GM12801 (cell line): ENCODE results near the gene CYP4F12.

Experiments
- TF ChIP-seq, protein P1 (sequence below): IDR thresholded peaks from one replicate; pipeline ENCODE4 v1.5.1; 2011; ENCODE audit warnings: control low read depth; ENCODE audit not compliant: insufficient read length; ENCODE audit errors: extremely low read depth

Gene CYP4F12

DNA sequence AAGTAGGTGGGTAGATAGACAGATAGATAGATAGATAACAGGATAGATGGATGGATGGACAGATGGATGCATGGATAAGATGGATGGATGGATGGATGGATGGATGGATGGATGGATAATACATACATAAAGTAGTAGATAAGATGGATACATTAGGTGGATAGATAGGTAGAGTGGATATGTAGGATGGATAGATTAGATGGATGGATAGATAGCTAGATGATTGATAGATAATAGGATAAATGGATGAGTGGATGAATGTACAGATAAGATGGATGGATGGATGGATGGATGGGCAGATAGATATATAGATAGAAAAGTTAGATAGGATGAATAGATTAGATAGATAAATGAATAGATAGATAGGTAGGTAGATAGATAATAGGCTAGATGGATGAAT is 30.1 kb upstream of the CYP4F12 start:
- TF ChIP-seq, protein P1, sequence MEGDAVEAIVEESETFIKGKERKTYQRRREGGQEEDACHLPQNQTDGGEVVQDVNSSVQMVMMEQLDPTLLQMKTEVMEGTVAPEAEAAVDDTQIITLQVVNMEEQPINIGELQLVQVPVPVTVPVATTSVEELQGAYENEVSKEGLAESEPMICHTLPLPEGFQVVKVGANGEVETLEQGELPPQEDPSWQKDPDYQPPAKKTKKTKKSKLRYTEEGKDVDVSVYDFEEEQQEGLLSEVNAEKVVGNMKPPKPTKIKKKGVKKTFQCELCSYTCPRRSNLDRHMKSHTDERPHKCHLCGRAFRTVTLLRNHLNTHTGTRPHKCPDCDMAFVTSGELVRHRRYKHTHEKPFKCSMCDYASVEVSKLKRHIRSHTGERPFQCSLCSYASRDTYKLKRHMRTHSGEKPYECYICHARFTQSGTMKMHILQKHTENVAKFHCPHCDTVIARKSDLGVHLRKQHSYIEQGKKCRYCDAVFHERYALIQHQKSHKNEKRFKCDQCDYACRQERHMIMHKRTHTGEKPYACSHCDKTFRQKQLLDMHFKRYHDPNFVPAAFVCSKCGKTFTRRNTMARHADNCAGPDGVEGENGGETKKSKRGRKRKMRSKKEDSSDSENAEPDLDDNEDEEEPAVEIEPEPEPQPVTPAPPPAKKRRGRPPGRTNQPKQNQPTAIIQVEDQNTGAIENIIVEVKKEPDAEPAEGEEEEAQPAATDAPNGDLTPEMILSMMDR, result no peak

DNA sequence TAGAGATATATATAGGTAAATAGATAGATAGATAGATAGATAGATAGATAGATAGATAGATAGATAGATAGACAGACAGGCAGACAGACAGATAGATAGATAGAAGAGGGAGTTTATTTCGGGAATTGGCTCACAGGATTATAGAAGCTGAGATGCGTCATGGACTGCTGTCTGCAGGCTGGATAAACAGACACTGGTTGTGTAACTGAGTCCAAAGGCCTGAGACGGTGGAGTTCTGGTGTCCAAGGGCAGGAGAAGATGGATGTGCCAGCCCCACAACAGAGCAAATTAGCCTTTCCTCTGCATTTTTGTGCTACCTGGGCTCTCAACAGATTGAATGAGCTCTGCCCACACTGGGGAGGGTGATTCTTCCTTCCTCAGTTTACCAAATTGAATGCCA is 29.5 kb upstream of the CYP4F12 start:
- TF ChIP-seq, protein P1, result no peak

DNA sequence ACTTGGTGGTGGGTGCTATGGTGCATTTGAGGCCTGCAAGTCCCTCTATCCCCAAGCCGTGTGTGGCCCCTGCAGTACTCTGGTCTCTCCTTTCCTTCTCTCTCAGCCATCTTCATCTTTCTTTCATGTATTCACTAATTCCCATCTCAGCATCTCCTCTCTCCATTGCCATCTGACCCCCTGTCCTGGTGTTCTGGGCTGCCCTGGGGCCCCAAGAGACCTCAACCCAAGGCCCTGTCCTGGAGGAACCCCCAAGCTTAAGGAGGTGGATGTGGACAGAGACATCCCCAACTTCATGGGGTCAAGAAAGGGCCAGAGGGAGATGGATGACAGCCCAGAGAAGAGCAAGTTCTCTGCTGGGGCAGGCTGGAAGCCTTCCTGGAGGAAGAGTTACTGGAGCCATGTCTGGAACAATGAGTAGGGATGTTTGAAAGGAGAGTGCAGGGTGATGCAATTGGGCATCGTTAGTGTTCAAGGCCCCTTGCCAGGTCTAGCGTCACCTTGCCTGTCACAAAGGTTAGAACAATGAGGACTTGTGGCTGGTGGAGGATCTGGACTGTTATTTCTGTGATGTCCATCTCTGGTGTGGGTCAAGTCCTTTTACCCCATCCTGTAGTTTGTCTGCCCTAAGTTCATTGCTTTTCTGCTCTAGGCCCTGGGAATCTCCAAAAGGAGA is 28.7 kb upstream of the CYP4F12 start:
- TF ChIP-seq, protein P1, result no peak

DNA sequence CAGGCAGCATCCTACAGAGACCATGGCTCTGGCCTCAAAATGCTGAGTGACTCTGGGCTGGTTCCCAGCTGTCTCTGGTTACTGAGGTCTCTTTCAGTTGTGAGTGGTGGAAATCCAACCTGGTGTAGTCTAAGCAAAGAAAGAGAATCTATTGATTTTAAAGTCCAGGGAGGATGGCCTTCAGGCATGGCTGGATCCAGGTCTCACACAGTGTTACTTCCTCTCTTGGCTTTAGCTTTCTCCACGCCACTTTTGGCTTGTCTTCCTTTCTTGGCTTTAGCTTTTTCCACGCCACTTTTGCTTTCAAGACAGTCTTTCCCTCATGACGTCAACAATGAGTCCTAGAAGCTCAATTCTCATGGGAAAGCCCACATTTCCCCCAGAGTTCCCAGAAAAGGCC is 28.1 kb upstream of the CYP4F12 start:
- TF ChIP-seq, protein P1, result no peak

DNA sequence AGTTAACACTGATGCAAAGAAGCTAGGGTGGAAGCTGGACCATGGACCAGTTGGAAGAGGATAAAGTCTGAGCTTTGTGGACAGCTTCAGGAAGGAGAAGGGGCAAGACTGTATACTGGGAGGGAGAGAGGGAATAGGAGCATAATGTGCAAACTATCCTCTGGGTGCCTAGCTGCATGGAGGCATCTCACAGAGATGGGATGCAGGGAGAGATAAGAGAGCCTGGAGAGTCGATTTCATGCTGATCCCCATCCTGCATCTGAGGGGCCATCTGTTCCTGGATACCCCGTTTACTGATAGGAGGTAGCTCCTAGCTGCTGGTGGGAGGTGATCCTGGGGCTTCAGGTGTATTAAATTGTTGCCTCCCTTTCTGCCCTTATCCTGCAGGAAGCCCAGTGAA is 23.4 kb upstream of the CYP4F12 start:
- TF ChIP-seq, protein P1, result no peak

DNA sequence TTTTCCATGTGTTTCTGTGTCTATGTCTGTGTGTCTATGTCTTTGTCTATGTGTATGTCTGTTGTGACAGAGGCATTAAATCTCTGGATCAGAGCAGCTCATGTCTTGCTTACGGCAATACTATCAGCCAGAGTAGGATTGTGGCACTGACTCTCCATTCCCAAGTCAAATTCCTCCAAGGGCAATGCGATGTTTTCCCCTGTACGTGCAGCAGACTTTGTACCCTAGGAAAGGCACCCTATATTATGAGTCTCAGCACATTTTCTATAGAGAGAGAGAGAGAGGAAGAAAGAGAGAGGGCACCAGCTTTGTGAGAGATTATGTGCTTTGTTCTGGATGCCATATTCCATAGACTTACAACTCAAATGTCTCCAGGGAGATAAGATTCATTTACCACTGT is 21.1 kb upstream of the CYP4F12 start:
- TF ChIP-seq, protein P1, result no peak

DNA sequence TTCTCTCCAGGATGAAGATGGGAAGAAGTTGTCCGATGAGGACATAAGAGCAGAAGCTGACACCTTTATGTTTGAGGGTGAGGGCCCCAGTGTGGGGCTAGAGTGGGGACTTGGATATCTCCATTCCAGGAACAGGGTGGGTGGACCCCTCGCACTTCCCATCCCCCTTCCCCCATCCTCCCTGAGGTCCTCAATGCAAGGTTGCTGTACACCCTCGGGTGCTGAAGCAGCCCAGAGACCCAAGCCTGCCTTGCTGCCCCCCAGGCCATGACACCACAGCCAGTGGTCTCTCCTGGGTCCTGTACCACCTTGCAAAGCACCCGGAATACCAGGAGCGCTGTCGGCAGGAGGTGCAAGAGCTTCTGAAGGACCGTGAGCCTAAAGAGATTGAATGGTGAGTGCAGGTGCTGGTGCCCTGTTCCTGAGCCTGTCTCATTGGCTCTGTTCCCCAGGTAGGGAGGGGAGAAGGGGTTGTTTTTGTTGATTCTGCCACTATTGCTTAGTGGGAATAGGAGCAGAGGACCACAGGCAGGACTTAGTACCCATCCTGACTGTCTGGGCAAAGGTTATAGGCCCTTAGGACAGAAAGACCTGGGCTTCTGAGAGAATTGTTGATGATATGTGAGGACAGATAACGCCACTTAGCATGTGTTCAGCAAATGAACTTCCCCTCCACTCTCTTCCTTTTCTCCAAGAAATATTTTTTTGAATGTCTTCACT is 20.2 kb upstream of the CYP4F12 start:
- TF ChIP-seq, protein P1, result no peak
